ENCODE results near the gene SMG9.

The SMG9 gene

GRCh38 chr19:43754503-43755255, at the start of gene SMG9:
SMG9 (minus strand) TSS chr19:43754962; CDS start chr19:43750741, 4,221 bp downstream.
- peak; percentile 98 for DNase-seq

- no peak for DNase-seq
These were observed 49.7 kb upstream of the SMG9 start for GRCh38 chr19:43804432-43804831.

GRCh38 chr19:43802216-43802951, 47.6 kb upstream of the SMG9 start, which contains the start of gene LYPD5:
LYPD5 (minus strand) TSS chr19:43802447; CDS start chr19:43802380, 67 bp downstream.
- DNase-seq = no peak

- DNase-seq = no peak
These were observed 44.9 kb upstream of the SMG9 start for GRCh38 chr19:43799502-43800142.

- DNase-seq = peak; percentile 74
These were observed 44.0 kb upstream of the SMG9 start for GRCh38 chr19:43798546-43799409.

GRCh38 chr19:43798026-43798545, 43.3 kb upstream of the SMG9 start:
- DNase-seq = no peak

GRCh38 chr19:43797556-43797955, 42.8 kb upstream of the SMG9 start:
- no peak for DNase-seq

GRCh38 chr19:43797118-43797517, 42.4 kb upstream of the SMG9 start:
- DNase-seq = no peak

GRCh38 chr19:43790587-43790986, 35.8 kb upstream of the SMG9 start:
- no peak for DNase-seq

- DNase-seq = no peak
These were observed 34.3 kb upstream of the SMG9 start for GRCh38 chr19:43789029-43789428.

GRCh38 chr19:43786665-43787064, 31.9 kb upstream of the SMG9 start:
- DNase-seq = no peak

GRCh38 chr19:43784981-43785808, 30.4 kb upstream of the SMG9 start:
- DNase-seq = no peak

GRCh38 chr19:43784241-43784980, 29.6 kb upstream of the SMG9 start:
- peak; percentile 72 for DNase-seq

GRCh38 chr19:43783636-43784035, 28.9 kb upstream of the SMG9 start:
- DNase-seq = no peak

GRCh38 chr19:43782689-43783231, 28.0 kb upstream of the SMG9 start:
- DNase-seq = no peak

GRCh38 chr19:43782311-43782660, 27.5 kb upstream of the SMG9 start:
- DNase-seq = no peak

- DNase-seq = no peak
These were observed 27.0 kb upstream of the SMG9 start for GRCh38 chr19:43781630-43782310.

- peak; percentile 74 for DNase-seq
These were observed 26.2 kb upstream of the SMG9 start, which contains the start of gene KCNN4 for GRCh38 chr19:43780706-43781525. KCNN4 (minus strand) TSS chr19:43780973; CDS start chr19:43780861, 112 bp downstream.

- DNase-seq = no peak
These were observed 25.1 kb upstream of the SMG9 start for GRCh38 chr19:43779820-43780219.
